Measurements from ENCODE around the gene GALNT2. TPM values are rescaled to one million over a fixed set of nuclear protein-coding genes. Genes with fewer than 3 reads are reported as not detected.

Gene GALNT2
- polyA plus RNA-seq, 4 donors, result 10.8 to 43.9 (median 23.3) TPM

GRCh38 chr1:230047114-230047865, 19.7 kb upstream of the GALNT2 start:
- Histone ChIP-seq H3K27ac (ENCODE audit: low read depth in 1 of 3, low read length in 2 of 3) (no peak overlapping the region), H3K4me3 (ENCODE audit: low read depth in 1 of 3, low read length in 3 of 3) (no peak overlapping the region), H3K4me1 (ENCODE audit: control insufficient read depth in 3 of 3, insufficient read depth in 2 of 3, low read depth in 1 of 3, low read length in 2 of 3) (no peaks in the 10 kb centered on the region), H3K36me3 (ENCODE audit: control insufficient read depth in 3 of 3, insufficient read depth in 2 of 3, low read depth in 1 of 3, low read length in 3 of 3) (no peaks in the 10 kb centered on the region), H3K9me3 (ENCODE audit: control insufficient read depth in 2 of 2, insufficient read depth in 1 of 2, low read depth in 1 of 2, low read length in 1 of 2) (no peaks in the 10 kb centered on the region), H3K27me3 (ENCODE audit: control insufficient read depth in 3 of 3, insufficient read depth in 3 of 3, low read length in 3 of 3) (peaks cover 0 to 3% (median 0%) of the 10 kb centered on the region in 3 donors)
- 55 to 72% (median 66%) methylated on average over 10 of the region's 10 CpGs for WGBS, 3 donors
- DNase-seq, result no peak
- no peak for FAIRE-seq

DNA sequence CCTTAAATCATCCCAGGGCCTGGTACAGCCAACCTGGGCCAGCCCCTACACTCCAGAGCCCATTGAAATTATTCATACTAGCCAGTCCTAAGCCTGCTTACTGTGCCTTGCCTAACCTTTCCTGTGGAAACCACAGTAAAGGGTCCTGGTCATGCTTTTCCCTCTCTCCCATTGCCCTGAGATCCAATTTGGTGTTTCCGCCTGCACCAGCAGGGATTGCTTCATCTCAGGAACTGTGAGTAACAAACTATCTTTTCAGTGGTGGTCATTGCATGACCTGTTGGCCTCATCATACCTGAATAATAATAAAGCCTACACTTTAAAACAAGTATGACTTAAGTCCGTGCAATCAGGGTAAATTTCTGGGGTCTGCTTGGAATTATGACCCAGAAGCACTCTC, 18.7 kb upstream of the GALNT2 start:
- no peaks in the 10 kb centered on the region for H3K36me3 ChIP-seq (ENCODE audit: control insufficient read depth in 3 of 3, insufficient read depth in 2 of 3, low read depth in 1 of 3, low read length in 3 of 3)
- H3K4me3 ChIP-seq (ENCODE audit: low read depth in 1 of 3, low read length in 3 of 3), result no peak overlapping the region
- H3K4me1 ChIP-seq (ENCODE audit: control insufficient read depth in 3 of 3, insufficient read depth in 2 of 3, low read depth in 1 of 3, low read length in 2 of 3), result no peaks in the 10 kb centered on the region
- DNase-seq (no peak), FAIRE-seq (no peak)
- H3K27me3 ChIP-seq (ENCODE audit: control insufficient read depth in 3 of 3, insufficient read depth in 3 of 3, low read length in 3 of 3), result peaks cover 0 to 3% (median 0%) of the 10 kb centered on the region in 3 donors
- H3K27ac ChIP-seq (ENCODE audit: low read depth in 1 of 3, low read length in 2 of 3), result no peak overlapping the region
- H3K9me3 ChIP-seq (ENCODE audit: control insufficient read depth in 2 of 2, insufficient read depth in 1 of 2, low read depth in 1 of 2, low read length in 1 of 2), result no peaks in the 10 kb centered on the region
- WGBS, 3 donors, result 83 to 90% (median 85%) methylated on average over 2 of the region's 2 CpGs

GRCh38 chr1:230048922-230049321, 18.1 kb upstream of the GALNT2 start:
- Histone ChIP-seq H3K36me3 (ENCODE audit: control insufficient read depth in 3 of 3, insufficient read depth in 2 of 3, low read depth in 1 of 3, low read length in 3 of 3) (no peaks in the 10 kb centered on the region), H3K9me3 (ENCODE audit: control insufficient read depth in 2 of 2, insufficient read depth in 1 of 2, low read depth in 1 of 2, low read length in 1 of 2) (no peaks in the 10 kb centered on the region), H3K27me3 (ENCODE audit: control insufficient read depth in 3 of 3, insufficient read depth in 3 of 3, low read length in 3 of 3) (peaks cover 0 to 3% (median 0%) of the 10 kb centered on the region in 3 donors), H3K4me1 (ENCODE audit: control insufficient read depth in 3 of 3, insufficient read depth in 2 of 3, low read depth in 1 of 3, low read length in 2 of 3) (no peaks in the 10 kb centered on the region), H3K27ac (ENCODE audit: low read depth in 1 of 3, low read length in 2 of 3) (no peak overlapping the region), H3K4me3 (ENCODE audit: low read depth in 1 of 3, low read length in 3 of 3) (no peak overlapping the region)
- DNase-seq (no peak), FAIRE-seq (no peak)
- WGBS, 3 donors, result 76 to 95% (median 92%) methylated on average over 1 of the region's 1 CpG

DNA sequence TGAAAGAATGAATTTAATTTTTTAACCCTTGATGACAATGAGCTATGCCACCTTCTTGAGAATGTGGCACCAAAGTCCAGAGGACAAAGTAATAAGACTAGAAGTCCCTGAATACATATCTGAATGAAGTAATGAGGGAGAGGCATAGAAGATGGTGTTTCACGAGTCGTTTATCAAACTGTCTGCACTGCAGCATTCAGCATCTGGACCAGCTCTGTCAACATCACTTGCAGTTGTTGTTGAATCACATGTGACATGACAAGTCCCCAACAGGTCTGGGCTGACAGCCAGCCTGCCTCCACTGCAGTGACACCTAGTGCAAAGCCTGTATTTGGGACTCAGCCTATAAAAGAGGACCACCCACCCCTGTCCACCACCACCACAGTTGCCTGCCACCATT, 17.3 kb upstream of the GALNT2 start:
- Histone ChIP-seq H3K9me3 (ENCODE audit: control insufficient read depth in 2 of 2, insufficient read depth in 1 of 2, low read depth in 1 of 2, low read length in 1 of 2) (no peaks in the 10 kb centered on the region), H3K27ac (ENCODE audit: low read depth in 1 of 3, low read length in 2 of 3) (no peak overlapping the region), H3K4me3 (ENCODE audit: low read depth in 1 of 3, low read length in 3 of 3) (no peak overlapping the region), H3K36me3 (ENCODE audit: control insufficient read depth in 3 of 3, insufficient read depth in 2 of 3, low read depth in 1 of 3, low read length in 3 of 3) (no peaks in the 10 kb centered on the region), H3K27me3 (ENCODE audit: control insufficient read depth in 3 of 3, insufficient read depth in 3 of 3, low read length in 3 of 3) (peaks cover 0 to 3% (median 0%) of the 10 kb centered on the region in 3 donors), H3K4me1 (ENCODE audit: control insufficient read depth in 3 of 3, insufficient read depth in 2 of 3, low read depth in 1 of 3, low read length in 2 of 3) (no peaks in the 10 kb centered on the region)
- 76 to 82% (median 81%) methylated on average over 2 of the region's 2 CpGs for WGBS, 3 donors
- FAIRE-seq (no peak), DNase-seq (no peak)

- no peak overlapping the region for H3K4me3 ChIP-seq (ENCODE audit: low read depth in 1 of 3, low read length in 3 of 3)
- H3K36me3 ChIP-seq (ENCODE audit: control insufficient read depth in 3 of 3, insufficient read depth in 2 of 3, low read depth in 1 of 3, low read length in 3 of 3), result no peaks in the 10 kb centered on the region
- FAIRE-seq (no peak), DNase-seq (no peak)
- H3K27me3 ChIP-seq (ENCODE audit: control insufficient read depth in 3 of 3, insufficient read depth in 3 of 3, low read length in 3 of 3), result peaks cover 0 to 3% (median 0%) of the 10 kb centered on the region in 3 donors
- no peaks in the 10 kb centered on the region for H3K9me3 ChIP-seq (ENCODE audit: control insufficient read depth in 2 of 2, insufficient read depth in 1 of 2, low read depth in 1 of 2, low read length in 1 of 2)
- no peak overlapping the region for H3K27ac ChIP-seq (ENCODE audit: low read depth in 1 of 3, low read length in 2 of 3)
- H3K4me1 ChIP-seq (ENCODE audit: control insufficient read depth in 3 of 3, insufficient read depth in 2 of 3, low read depth in 1 of 3, low read length in 2 of 3), result no peaks in the 10 kb centered on the region
- WGBS, 3 donors, result 68 to 86% (median 75%) methylated on average over 7 of the region's 7 CpGs
Measured at GRCh38 chr1:230050973-230051735, 15.9 kb upstream of the GALNT2 start.

- Histone ChIP-seq H3K27ac (ENCODE audit: low read depth in 1 of 3, low read length in 2 of 3) (no peak overlapping the region), H3K36me3 (ENCODE audit: control insufficient read depth in 3 of 3, insufficient read depth in 2 of 3, low read depth in 1 of 3, low read length in 3 of 3) (no peaks in the 10 kb centered on the region), H3K27me3 (ENCODE audit: control insufficient read depth in 3 of 3, insufficient read depth in 3 of 3, low read length in 3 of 3) (peaks cover 0 to 3% (median 0%) of the 10 kb centered on the region in 3 donors), H3K4me3 (ENCODE audit: low read depth in 1 of 3, low read length in 3 of 3) (no peak overlapping the region), H3K9me3 (ENCODE audit: control insufficient read depth in 2 of 2, insufficient read depth in 1 of 2, low read depth in 1 of 2, low read length in 1 of 2) (no peaks in the 10 kb centered on the region), H3K4me1 (ENCODE audit: control insufficient read depth in 3 of 3, insufficient read depth in 2 of 3, low read depth in 1 of 3, low read length in 2 of 3) (no peaks in the 10 kb centered on the region)
- WGBS, 3 donors, result 91 to 98% (median 95%) methylated on average over 2 of the region's 2 CpGs
- FAIRE-seq, result no peak
- DNase-seq, result no peak
Measured at GRCh38 chr1:230052018-230052417, 15.0 kb upstream of the GALNT2 start.

GRCh38 chr1:230052665-230053064, 14.4 kb upstream of the GALNT2 start:
- WGBS, 3 donors, result 79 to 89% (median 89%) methylated on average over 5 of the region's 5 CpGs
- Histone ChIP-seq H3K36me3 (ENCODE audit: control insufficient read depth in 3 of 3, insufficient read depth in 2 of 3, low read depth in 1 of 3, low read length in 3 of 3) (no peaks in the 10 kb centered on the region), H3K4me3 (ENCODE audit: low read depth in 1 of 3, low read length in 3 of 3) (no peak overlapping the region), H3K27me3 (ENCODE audit: control insufficient read depth in 3 of 3, insufficient read depth in 3 of 3, low read length in 3 of 3) (peaks cover 0 to 3% (median 0%) of the 10 kb centered on the region in 3 donors), H3K4me1 (ENCODE audit: control insufficient read depth in 3 of 3, insufficient read depth in 2 of 3, low read depth in 1 of 3, low read length in 2 of 3) (no peaks in the 10 kb centered on the region), H3K9me3 (ENCODE audit: control insufficient read depth in 2 of 2, insufficient read depth in 1 of 2, low read depth in 1 of 2, low read length in 1 of 2) (no peaks in the 10 kb centered on the region), H3K27ac (ENCODE audit: low read depth in 1 of 3, low read length in 2 of 3) (no peak overlapping the region)
- FAIRE-seq (no peak), DNase-seq (no peak)

- Histone ChIP-seq H3K4me1 (ENCODE audit: control insufficient read depth in 3 of 3, insufficient read depth in 2 of 3, low read depth in 1 of 3, low read length in 2 of 3) (no peaks in the 10 kb centered on the region), H3K36me3 (ENCODE audit: control insufficient read depth in 3 of 3, insufficient read depth in 2 of 3, low read depth in 1 of 3, low read length in 3 of 3) (no peaks in the 10 kb centered on the region), H3K9me3 (ENCODE audit: control insufficient read depth in 2 of 2, insufficient read depth in 1 of 2, low read depth in 1 of 2, low read length in 1 of 2) (no peaks in the 10 kb centered on the region), H3K4me3 (ENCODE audit: low read depth in 1 of 3, low read length in 3 of 3) (no peak overlapping the region), H3K27ac (ENCODE audit: low read depth in 1 of 3, low read length in 2 of 3) (no peak overlapping the region), H3K27me3 (ENCODE audit: control insufficient read depth in 3 of 3, insufficient read depth in 3 of 3, low read length in 3 of 3) (no peaks in the 10 kb centered on the region)
- FAIRE-seq, result no peak
- no peak for DNase-seq
- 78 to 87% (median 82%) methylated on average over 8 of the region's 8 CpGs for WGBS, 3 donors
Measured at GRCh38 chr1:230054092-230054749, 12.8 kb upstream of the GALNT2 start.

Measured in small intestine (tissue), 7 donors.